Activated CD8-positive, alpha-beta T cell treated with anti-CD3 and anti-CD28 coated beads for 36 hours (primary cell): Measurements from ENCODE around the gene SARM1. TPM values are rescaled to one million over a fixed set of nuclear protein-coding genes. Genes with fewer than 3 reads are reported as not detected.

ENCODE experiments used
- ATAC-seq: fragments of 200-7000 bp; cut with Tn5 transposase; one replicate; pipeline ENCODE4 v1.10.0; 2021; ENCODE audit warnings: mild to moderate bottlenecking, moderate library complexity
- CTCF ChIA-PET: fragments of 350-600 bp; sonication (Branson Sonifier 250); formaldehyde crosslinking; loops from one replicate; lab custom pipeline; 2021; ENCODE audit warnings: antibody characterized with exemption; lab: Charles Lee
- POLR2A ChIA-PET: fragments of 350-600 bp; sonication (Branson Sonifier 250); formaldehyde crosslinking; loops from one replicate; lab custom pipeline; 2021; ENCODE audit warnings: antibody characterized with exemption; lab: Charles Lee
- DNase-seq: peaks from one replicate; pipeline ENCODE4 v3.0.0-alpha.2; 2020
- H3K27ac Mint-ChIP-seq: one replicate; pipeline ENCODE4 v1.8.0; 2021; ENCODE audit warnings: mild to moderate bottlenecking, mixed read lengths
- H3K27me3 Mint-ChIP-seq: one replicate; pipeline ENCODE4 v1.8.0; 2021; ENCODE audit warnings: mixed read lengths
- H3K36me3 Mint-ChIP-seq: one replicate; pipeline ENCODE4 v1.8.0; 2021; ENCODE audit warnings: low read depth, mixed read lengths
- H3K4me1 Mint-ChIP-seq: one replicate; pipeline ENCODE4 v1.8.0; 2021; ENCODE audit warnings: low read depth, mixed read lengths
- H3K4me3 Mint-ChIP-seq: one replicate; pipeline ENCODE4 v1.8.0; 2021; ENCODE audit warnings: mild to moderate bottlenecking, moderate library complexity, mixed read lengths
- H3K9me3 Mint-ChIP-seq: one replicate; pipeline ENCODE4 v1.8.0; 2021; ENCODE audit warnings: mixed read lengths
- intact Hi-C: fragments of 100-400 bp; cut with micrococcal nuclease; formaldehyde crosslinking; loops from one replicate; pipeline ENCODE4 v1.10.0; 2022
- microRNA-seq: library from miRNA; unstranded; fragments of <30 nt; microRNA quantifications from one replicate; pipeline ENCODE4 v1.2.0, GENCODE V29; 2022; ENCODE audit warnings: borderline microRNAs expressed, borderline replicate concordance
- total RNA-seq, 2 experiments: library from RNA; stranded (reverse); gene quantifications; one replicate each; pipeline ENCODE4 v1.2.3, GENCODE V29; 2021
- TF ChIP-seq, protein P1 (sequence below): fragments of 200-600 bp; IDR thresholded peaks from one replicate; pipeline ENCODE4 v1.8.0; 2022; ENCODE audit warnings: antibody characterized with exemption, mild to moderate bottlenecking

SARM1 gene
- total RNA-seq, 2 experiments from 2014 or later = 16.7 to 19.8 TPM

DNA sequence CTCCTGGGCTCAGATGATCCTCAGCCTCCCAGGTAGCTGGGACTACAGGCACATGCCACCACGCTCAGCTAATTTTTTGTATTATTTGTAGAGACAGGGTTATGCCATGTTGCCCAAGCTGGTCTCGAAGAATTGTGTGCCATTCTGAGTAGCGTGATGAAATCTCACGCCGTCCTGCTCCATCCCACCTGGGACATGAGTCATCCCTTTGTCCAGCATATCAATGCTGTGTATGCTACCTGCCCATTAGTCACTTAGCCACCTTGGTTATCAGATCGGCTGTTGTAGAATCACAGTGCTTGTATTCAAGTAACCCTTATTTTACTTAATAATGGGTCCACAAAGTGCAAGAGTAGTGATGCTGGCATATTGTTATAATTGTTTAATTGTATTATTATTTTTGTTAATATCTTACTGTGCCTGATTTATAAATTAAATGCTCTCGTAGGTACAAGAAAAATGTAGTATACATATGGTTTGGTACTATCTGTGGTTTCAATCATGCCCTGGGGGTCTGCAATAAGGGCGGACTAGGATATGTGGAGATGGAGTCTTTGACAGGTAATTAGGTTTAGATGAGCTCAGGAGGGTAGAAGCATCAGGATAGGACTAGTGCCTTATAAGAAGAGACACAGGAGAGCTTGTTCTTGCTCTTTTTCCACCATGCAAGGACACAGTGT lies 75.4 kb downstream of the SARM1 start:
- H3K36me3 Mint-ChIP-seq = no peaks in the 10 kb centered on the region
- TF ChIP-seq, protein P1, sequence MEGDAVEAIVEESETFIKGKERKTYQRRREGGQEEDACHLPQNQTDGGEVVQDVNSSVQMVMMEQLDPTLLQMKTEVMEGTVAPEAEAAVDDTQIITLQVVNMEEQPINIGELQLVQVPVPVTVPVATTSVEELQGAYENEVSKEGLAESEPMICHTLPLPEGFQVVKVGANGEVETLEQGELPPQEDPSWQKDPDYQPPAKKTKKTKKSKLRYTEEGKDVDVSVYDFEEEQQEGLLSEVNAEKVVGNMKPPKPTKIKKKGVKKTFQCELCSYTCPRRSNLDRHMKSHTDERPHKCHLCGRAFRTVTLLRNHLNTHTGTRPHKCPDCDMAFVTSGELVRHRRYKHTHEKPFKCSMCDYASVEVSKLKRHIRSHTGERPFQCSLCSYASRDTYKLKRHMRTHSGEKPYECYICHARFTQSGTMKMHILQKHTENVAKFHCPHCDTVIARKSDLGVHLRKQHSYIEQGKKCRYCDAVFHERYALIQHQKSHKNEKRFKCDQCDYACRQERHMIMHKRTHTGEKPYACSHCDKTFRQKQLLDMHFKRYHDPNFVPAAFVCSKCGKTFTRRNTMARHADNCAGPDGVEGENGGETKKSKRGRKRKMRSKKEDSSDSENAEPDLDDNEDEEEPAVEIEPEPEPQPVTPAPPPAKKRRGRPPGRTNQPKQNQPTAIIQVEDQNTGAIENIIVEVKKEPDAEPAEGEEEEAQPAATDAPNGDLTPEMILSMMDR = no peak
- H3K9me3 Mint-ChIP-seq = no peaks in the 10 kb centered on the region
- DNase-seq (no peak), ATAC-seq (no peak)
- H3K27me3 Mint-ChIP-seq = peaks cover 13% of the 10 kb centered on the region
- ChIA-PET POLR2A (no interaction called here), CTCF (interaction anchor here (1.1 to 1.6 kb wide), 3 partner anchors 21 to 316 kb away, joined by 3 read pairs; no protein-coding TSS in a partner anchor)
- intact Hi-C loops = no loop called here
- H3K27ac Mint-ChIP-seq = no peak overlapping the region
- H3K4me1 Mint-ChIP-seq = no peaks in the 10 kb centered on the region
- H3K4me3 Mint-ChIP-seq = no peak overlapping the region

DNA sequence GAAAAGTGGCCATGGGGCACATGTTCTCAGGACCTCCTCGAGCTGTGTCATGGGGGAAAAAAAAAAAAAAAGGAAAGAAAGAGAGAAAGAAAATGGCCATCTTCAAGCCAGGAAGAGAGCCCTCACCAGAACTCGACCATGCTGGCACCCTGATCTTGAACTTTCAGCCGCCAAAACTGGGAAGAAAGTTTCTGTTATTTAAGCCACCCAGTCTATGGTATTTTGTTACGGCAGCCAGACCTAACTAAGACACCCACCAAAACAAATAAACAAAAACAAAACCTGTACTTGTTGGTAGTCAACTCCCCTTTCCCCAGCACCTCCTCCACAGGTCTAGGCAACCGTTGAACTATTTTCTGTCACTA lies 75.9 kb downstream of the SARM1 start:
- Mint-ChIP-seq H3K27me3 (peaks cover 9% of the 10 kb centered on the region), H3K9me3 (no peaks in the 10 kb centered on the region), H3K4me3 (no peak overlapping the region), H3K4me1 (no peaks in the 10 kb centered on the region), H3K27ac (no peak overlapping the region), H3K36me3 (no peaks in the 10 kb centered on the region)
- intact Hi-C loops = no loop called here
- TF ChIP-seq, protein P1 = no peak
- no peak for DNase-seq
- no peak for ATAC-seq
- CTCF ChIA-PET = interaction anchor here (1.1 to 1.6 kb wide), 3 partner anchors 22 to 316 kb away, joined by 3 read pairs; no protein-coding TSS in a partner anchor
- POLR2A ChIA-PET = no interaction called here

DNA sequence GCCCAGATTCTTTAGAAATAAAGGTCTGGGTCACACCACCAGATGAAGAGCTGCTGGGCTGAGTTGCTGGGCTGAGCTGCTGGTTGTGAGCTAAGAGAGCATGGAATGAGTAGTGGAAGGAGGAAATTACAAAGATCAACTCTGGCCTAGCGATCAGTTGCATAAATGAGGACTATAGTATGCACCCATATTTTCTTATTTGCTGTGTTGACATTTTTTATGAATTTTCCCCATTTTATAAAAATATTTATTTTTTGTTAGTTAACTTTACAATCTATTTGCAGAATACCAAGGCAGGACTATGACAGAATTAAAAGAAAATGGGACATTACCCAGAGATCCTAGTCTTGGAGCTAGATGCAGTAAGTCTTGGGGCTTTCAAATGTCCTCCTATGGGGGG lies 78.4 kb downstream of the SARM1 start:
- DNase-seq = no peak
- Mint-ChIP-seq H3K4me1 (no peaks in the 10 kb centered on the region), H3K36me3 (no peaks in the 10 kb centered on the region), H3K4me3 (no peak overlapping the region), H3K27me3 (peaks cover 7% of the 10 kb centered on the region), H3K27ac (no peak overlapping the region), H3K9me3 (no peaks in the 10 kb centered on the region)
- intact Hi-C loops = no loop called here
- POLR2A ChIA-PET = no interaction called here
- no peak for ATAC-seq
- TF ChIP-seq, protein P1 = no peak
- CTCF ChIA-PET = interaction anchor here (1.3 to 1.7 kb wide), 2 partner anchors 13 to 33 kb away, joined by 3 to 6 read pairs; no protein-coding TSS in a partner anchor

Small RNA genes within 50 kb of the gene (microRNA-seq; reads per million reads assigned to microRNA genes)
- 2.4 reads per million for gene MIR4723

Other genes with a start within 250 kb of the SARM1 start
- gene TMEM97, start 52.5 kb upstream of the SARM1 start, total RNA-seq = 10 to 100 TPM; 36.1 to 36.2 TPM
- 10 to 100 TPM; 16.7 to 18.8 TPM for gene IFT20, start 36.2 kb upstream of the SARM1 start, total RNA-seq
- 10 to 100 TPM; 19.5 to 20.9 TPM for gene TNFAIP1, start 35.9 kb upstream of the SARM1 start, total RNA-seq
- gene POLDIP2, start 14.2 kb upstream of the SARM1 start, total RNA-seq = 10 to 100 TPM; 87.6 to 88.7 TPM
- gene SEBOX, start 6.5 kb upstream of the SARM1 start, total RNA-seq = not detected
- under 1 TPM in 1 of 2 experiments, not detected in 1; 0.11 TPM for gene VTN, start 1.4 kb upstream of the SARM1 start, total RNA-seq
- gene SLC46A1, start 34.5 kb downstream of the SARM1 start, total RNA-seq = 1 to 10 TPM; 2.1 to 3.1 TPM
- not detected for gene SLC13A2, start 102.0 kb downstream of the SARM1 start, total RNA-seq
- not detected for gene FOXN1, start 134.7 kb downstream of the SARM1 start, total RNA-seq
- gene UNC119, start 180.9 kb downstream of the SARM1 start, total RNA-seq = 10 to 100 TPM; 43.6 to 44.8 TPM
- gene PIGS, start 199.8 kb downstream of the SARM1 start, total RNA-seq = 10 to 100 TPM; 33.8 to 36.9 TPM
- 100 to 1,000 TPM; 142 to 146 TPM for gene ALDOC, start 205.2 kb downstream of the SARM1 start, total RNA-seq
- gene SPAG5, start 227.3 kb downstream of the SARM1 start, total RNA-seq = 100 to 1,000 TPM; 140 to 141 TPM
- 10 to 100 TPM; 22.5 to 24.9 TPM for gene RSKR, start 242.5 kb downstream of the SARM1 start, total RNA-seq